GM18502 (cell line): ENCODE data around the gene PTPN6.

Experiments
- ATAC-seq: cut with Tn5 transposase; IDR thresholded peaks from one replicate; pipeline ENCODE4 v1.9.1; 2021; ENCODE audit warnings: mild to moderate bottlenecking; ENCODE audit not compliant: unreplicated experiment, poor library complexity

The PTPN6 gene

DNA sequence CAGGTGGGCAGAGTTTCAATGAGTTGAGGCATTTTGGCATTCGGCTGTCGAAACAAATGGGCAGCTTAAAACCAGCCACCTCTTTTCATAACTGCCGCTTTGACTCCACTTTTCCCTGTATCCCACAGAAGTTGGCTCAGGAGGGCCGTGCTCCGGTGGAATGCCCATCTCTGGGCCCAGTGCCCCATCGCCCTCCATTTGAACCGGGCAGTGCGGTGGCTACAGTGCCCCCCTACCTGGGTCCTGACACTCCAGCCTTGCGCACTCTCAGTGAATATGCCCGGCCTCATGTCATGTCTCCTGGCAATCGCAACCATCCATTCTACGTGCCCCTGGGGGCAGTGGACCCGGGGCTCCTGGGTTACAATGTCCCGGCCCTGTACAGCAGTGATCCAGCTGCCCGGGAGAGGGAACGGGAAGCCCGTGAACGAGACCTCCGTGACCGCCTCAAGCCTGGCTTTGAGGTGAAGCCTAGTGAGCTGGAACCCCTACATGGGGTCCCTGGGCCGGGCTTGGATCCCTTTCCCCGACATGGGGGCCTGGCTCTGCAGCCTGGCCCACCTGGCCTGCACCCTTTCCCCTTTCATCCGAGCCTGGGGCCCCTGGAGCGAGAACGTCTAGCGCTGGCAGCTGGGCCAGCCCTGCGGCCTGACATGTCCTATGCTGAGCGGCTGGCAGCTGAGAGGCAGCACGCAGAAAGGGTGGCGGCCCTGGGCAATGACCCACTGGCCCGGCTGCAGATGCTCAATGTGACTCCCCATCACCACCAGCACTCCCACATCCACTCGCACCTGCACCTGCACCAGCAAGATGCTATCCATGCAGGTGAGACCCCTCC, 12.6 kb upstream of the PTPN6 start:
- no peak for ATAC-seq

GRCh38 chr12:6939191-6939540, 12.0 kb upstream of the PTPN6 start:
- ATAC-seq, result no peak

GRCh38 chr12:6941267-6941666, 9.9 kb upstream of the PTPN6 start:
- ATAC-seq, result no peak

GRCh38 chr12:6941782-6942181, 9.4 kb upstream of the PTPN6 start:
- ATAC-seq, result no peak

GRCh38 chr12:6942331-6942665, 8.9 kb upstream of the PTPN6 start:
- ATAC-seq, result no peak

GRCh38 chr12:6943389-6943721, 7.8 kb upstream of the PTPN6 start:
- ATAC-seq, result peak; percentile 32

- ATAC-seq, result peak; percentile 40
These were observed 7.3 kb upstream of the PTPN6 start, which contains the start of the genes C12orf57 and RNU7-1 for GRCh38 chr12:6943722-6944380. TSS of gene C12orf57 (plus strand) at chr12:6944022. CDS start at chr12:6944122, 100 bp downstream. TSS of gene RNU7-1 (plus strand) at chr12:6943816.

DNA sequence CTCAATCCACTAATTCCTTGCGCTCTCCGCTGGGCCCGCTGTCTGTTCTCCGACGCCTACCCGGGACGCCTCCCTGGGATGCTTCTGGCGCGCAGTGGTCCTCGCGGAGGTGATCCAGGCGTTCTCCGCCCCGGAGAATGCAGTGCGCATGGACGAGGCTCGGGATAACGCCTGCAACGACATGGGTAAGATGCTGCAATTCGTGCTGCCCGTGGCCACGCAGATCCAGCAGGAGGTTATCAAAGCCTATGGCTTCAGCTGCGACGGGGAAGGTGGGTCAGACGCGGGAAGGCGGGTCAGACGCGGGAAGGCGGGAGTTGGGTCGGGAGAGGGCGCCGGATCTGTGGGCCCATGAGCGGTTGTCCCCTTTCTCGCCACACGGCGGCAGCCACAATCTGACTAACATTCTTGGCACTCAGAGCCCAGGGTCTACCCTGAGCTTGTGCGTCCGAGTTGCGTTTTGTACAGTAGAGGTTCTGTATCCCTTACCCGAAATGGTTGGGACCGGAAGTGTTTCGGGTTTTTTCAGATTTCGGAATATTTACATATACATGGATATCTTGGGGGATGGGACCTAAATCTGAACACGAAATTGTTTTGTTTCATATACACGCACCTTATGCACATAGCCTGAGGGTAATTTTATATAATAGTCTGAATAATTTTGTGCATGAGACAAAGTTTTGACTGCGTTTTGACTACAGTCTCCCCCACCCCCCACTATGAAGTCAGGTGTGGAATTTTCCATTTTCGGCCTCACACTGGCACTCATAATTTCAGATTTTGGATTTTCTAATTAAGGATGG, 6.6 kb upstream of the PTPN6 start:
- peak; percentile 38 for ATAC-seq

- ATAC-seq, result no peak
These were observed 5.5 kb upstream of the PTPN6 start for GRCh38 chr12:6945613-6946012.

GRCh38 chr12:6946033-6946919, 4.9 kb upstream of the PTPN6 start:
- peak; percentile 25 for ATAC-seq

GRCh38 chr12:6946920-6947374, 4.2 kb upstream of the PTPN6 start:
- no peak for ATAC-seq

GRCh38 chr12:6947615-6948014, 3.5 kb upstream of the PTPN6 start:
- no peak for ATAC-seq

GRCh38 chr12:6948873-6949594, 2.1 kb upstream of the PTPN6 start:
- no peak for ATAC-seq

DNA sequence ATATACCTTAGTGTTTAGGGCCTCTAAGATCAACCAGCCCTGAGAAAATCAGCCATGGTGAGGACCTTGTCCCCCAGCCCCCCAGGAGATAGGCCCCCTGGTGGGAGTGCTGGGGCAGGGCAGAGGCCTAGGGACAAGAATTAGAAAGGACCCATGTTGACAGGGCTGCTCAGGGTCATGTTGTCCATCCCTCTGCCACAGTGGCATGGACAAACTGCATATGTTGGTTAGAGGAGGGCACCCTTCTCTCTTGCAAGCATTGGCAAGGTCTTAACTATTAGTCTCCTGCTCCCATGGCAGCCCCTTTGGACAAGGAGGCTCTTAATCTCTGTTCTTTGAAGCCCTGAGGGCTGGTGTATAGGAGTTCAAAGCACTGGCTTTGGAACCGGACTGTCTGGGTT, 755 bp upstream of the PTPN6 start:
- ATAC-seq, result no peak

DNA sequence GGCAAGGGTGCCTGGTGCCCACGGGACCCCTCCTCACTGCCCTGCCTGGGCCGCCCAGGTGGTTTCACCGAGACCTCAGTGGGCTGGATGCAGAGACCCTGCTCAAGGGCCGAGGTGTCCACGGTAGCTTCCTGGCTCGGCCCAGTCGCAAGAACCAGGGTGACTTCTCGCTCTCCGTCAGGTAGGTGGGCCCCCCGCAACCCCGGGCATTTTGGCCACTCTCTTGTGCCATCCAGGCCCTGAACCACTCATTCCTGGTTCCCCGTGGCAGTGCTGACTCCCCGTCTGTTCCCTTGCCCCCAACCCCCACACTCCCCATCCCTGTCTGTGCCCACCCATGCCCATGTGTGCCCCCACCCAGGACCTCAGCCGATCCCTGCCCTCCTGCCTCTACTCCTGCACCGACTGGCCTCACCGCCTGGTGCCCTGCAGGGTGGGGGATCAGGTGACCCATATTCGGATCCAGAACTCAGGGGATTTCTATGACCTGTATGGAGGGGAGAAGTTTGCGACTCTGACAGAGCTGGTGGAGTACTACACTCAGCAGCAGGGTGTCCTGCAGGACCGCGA, 480 bp downstream of the PTPN6 start:
- no peak for ATAC-seq

DNA sequence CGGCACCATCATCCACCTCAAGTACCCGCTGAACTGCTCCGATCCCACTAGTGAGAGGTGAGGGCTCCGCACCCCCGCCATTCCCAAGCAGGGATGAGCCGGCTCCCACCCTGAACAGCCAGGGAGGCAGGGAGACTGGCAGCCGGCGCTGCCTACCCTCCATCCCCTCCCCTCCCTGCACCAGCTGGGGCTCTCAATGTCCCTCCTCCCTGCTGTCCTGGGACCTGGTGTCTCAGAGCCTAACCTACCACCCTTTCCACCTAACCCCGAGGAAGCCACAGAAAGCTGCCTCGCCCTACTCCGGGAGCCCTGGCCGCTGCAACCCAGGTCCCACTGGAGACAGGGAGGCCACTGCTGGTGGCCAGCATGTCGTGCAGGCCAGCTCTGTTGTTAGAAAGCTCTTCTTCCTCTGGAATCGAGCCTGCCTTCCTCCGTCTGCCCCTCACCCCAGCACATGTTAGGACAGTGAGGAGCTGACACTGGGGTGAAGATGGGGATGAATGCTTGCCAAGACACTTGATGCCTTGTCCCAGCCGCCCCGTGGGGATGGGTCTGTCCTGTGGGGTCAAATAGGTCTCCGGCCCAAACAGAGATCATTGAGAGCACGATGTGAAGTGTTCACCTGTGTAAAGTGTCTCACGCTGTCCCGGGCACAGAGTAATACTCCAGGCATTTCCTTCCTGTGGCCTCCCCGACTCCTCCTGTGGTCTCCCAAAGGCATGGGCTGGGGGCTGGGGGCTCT, 1.1 kb downstream of the PTPN6 start:
- no peak for ATAC-seq

GRCh38 chr12:6952863-6953441, 1.8 kb downstream of the PTPN6 start:
- no peak for ATAC-seq
